ENCODE data around the gene AGTRAP. TPM values are rescaled to one million over a fixed set of nuclear protein-coding genes. Genes with fewer than 3 reads are reported as not detected.

AGTRAP gene
- total RNA-seq, 2 experiments from 2014 or later: 8.9 to 9.4 TPM

- H3K4me3 Mint-ChIP-seq: no peak overlapping the region
- CTCF ChIA-PET: no interaction called here
- no peaks in the 10 kb centered on the region for H3K27me3 Mint-ChIP-seq
- ATAC-seq: no peak
- POLR2A ChIA-PET: interaction anchor here (0.6 to 3.0 kb wide), 3 partner anchors 17 to 237 kb away, joined by 3 to 16 read pairs (median 3); no protein-coding TSS in a partner anchor
- no peak overlapping the region for H3K27ac Mint-ChIP-seq
- H3K9me3 Mint-ChIP-seq: no peaks in the 10 kb centered on the region
- intact Hi-C loops (cut with micrococcal nuclease): no loop called here
- peaks cover 3% of the 10 kb centered on the region for H3K4me1 Mint-ChIP-seq (ENCODE audit: low read depth)
- H3K36me3 Mint-ChIP-seq (ENCODE audit: low read depth): no peaks in the 10 kb centered on the region
- no peak for DNase-seq
- no peak for TF ChIP-seq CTCF (IDR thresholded peaks at IDR 0.05)
Observed at GRCh38 chr1:11789126-11790067, 53.5 kb downstream of the AGTRAP start.

DNA sequence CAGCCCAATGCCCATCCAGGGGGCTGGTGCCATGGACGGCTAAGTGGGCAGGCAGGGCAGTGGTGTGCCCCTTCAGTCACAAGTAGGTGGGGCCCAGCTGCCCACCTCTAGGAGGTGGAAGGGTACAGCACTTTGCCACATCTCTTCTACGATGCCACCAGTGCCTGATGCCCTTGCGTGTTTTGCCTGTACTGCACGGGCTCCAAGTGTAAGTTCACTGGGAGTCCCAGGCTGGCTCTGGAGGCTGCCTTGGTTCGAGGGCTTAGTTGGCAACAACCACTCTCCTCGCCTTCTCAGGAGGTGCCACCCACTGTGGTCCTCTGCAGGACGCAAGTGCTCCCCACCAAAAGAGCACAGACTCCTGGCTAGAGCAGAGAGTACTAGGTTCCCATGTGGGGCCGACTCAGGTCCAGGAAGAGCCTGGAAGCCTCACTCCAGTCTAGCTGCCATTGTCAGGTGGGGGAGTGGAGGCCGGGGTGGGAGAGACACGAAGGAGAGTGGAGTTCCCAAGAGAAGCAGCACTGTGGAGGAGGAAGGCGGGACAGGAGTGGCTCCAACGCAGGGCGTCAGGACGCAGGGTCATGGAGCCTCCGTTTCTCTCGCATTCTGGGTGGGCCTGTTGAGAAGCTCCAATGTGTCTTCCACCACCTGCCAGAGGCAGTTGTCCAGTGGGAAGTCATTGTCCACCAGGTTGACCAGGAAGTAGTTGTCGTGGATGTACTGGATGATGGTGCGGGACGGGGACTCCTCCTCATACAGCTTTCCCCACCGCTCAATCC lies 54.4 kb downstream of the AGTRAP start:
- peaks cover 2% of the 10 kb centered on the region for H3K4me1 Mint-ChIP-seq (ENCODE audit: low read depth)
- intact Hi-C loops (cut with micrococcal nuclease): no loop called here
- H3K27ac Mint-ChIP-seq: no peak overlapping the region
- DNase-seq (no peak), ATAC-seq (no peak)
- H3K4me3 Mint-ChIP-seq: no peak overlapping the region
- peaks cover 4% of the 10 kb centered on the region for H3K36me3 Mint-ChIP-seq (ENCODE audit: low read depth)
- CTCF ChIA-PET: no interaction called here
- no peak for TF ChIP-seq CTCF (IDR thresholded peaks at IDR 0.05)
- no peaks in the 10 kb centered on the region for H3K9me3 Mint-ChIP-seq
- no peaks in the 10 kb centered on the region for H3K27me3 Mint-ChIP-seq
- POLR2A ChIA-PET: interaction anchor here (0.9 to 3.8 kb wide), 2 partner anchors 14 to 118 kb away, joined by 3 to 17 read pairs; no protein-coding TSS in a partner anchor

GRCh38 chr1:11790880-11791715 lies 55.2 kb downstream of the AGTRAP start:
- DNase-seq: no peak
- POLR2A ChIA-PET: interaction anchor here (0.9 to 3.8 kb wide), 2 partner anchors 14 to 117 kb away, joined by 3 to 17 read pairs; no protein-coding TSS in a partner anchor
- Mint-ChIP-seq H3K27me3 (no peaks in the 10 kb centered on the region), H3K36me3 (ENCODE audit: low read depth) (peaks cover 6% of the 10 kb centered on the region), H3K4me3 (no peak overlapping the region), H3K4me1 (ENCODE audit: low read depth) (no peaks in the 10 kb centered on the region), H3K27ac (peak overlapping the region; percentile 46), H3K9me3 (no peaks in the 10 kb centered on the region)
- TF ChIP-seq CTCF (IDR thresholded peaks at IDR 0.05): no peak
- CTCF ChIA-PET: interaction anchor here (1.7 kb wide), 1 partner anchor 12 kb away, joined by 6 read pairs; no protein-coding TSS in a partner anchor
- ATAC-seq: no peak
- intact Hi-C loops (cut with micrococcal nuclease): no loop called here

DNA sequence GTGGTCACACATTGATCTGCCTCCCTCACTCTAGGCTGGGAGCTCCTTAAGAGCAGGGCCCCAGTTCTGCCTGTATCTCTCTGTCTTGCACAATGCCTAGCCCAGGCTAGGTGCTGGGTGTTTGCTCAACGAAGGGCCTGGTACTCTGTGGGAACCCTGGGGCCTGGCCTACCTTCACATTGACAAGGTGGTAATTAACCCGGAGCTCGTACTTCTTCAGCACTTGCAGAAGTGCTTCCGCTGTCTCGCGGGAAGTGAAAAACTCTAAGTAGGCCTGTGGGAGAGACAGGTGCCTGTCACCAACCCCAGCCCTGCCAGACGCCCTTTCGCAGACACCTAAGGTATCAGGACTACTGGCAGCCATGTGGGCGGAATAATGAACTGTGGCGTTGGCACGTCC lies 56.2 kb downstream of the AGTRAP start:
- intact Hi-C loops (cut with micrococcal nuclease): no loop called here

More for the DNA sequence above, 56.2 kb downstream of the AGTRAP start:
- H3K27ac Mint-ChIP-seq: no peak overlapping the region
- no peak for DNase-seq
- peaks cover 6% of the 10 kb centered on the region for H3K36me3 Mint-ChIP-seq (ENCODE audit: low read depth)
- ChIA-PET POLR2A (interaction anchor here (3.8 kb wide), 1 partner anchor 116 kb away, joined by 17 read pairs; no protein-coding TSS in a partner anchor), CTCF (interaction anchor here (1.7 kb wide), 1 partner anchor 11 kb away, joined by 6 read pairs; no protein-coding TSS in a partner anchor)
- TF ChIP-seq CTCF (IDR thresholded peaks at IDR 0.05): no peak
- no peaks in the 10 kb centered on the region for H3K27me3 Mint-ChIP-seq
- H3K4me3 Mint-ChIP-seq: no peak overlapping the region
- H3K4me1 Mint-ChIP-seq (ENCODE audit: low read depth): no peaks in the 10 kb centered on the region
- no peaks in the 10 kb centered on the region for H3K9me3 Mint-ChIP-seq
- no peak for ATAC-seq

Data from activated CD8-positive, alpha-beta T cell treated with anti-CD3 and anti-CD28 coated beads for 36 hours (primary cell).